NK-92 (cell line): ENCODE data around the gene ATP10A.

Experiments used
- DNase-seq: peaks from one replicate; lab custom pipeline; 2025; ENCODE audit not compliant: unreplicated experiment; lab: John Stamatoyannopoulos, UW

The ATP10A gene

GRCh38 chr15:25830844-25831451 lies 32.2 kb downstream of the ATP10A start:
- no peak for DNase-seq

GRCh38 chr15:25829073-25829472 lies 34.1 kb downstream of the ATP10A start:
- DNase-seq: no peak

GRCh38 chr15:25825207-25825606 lies 37.9 kb downstream of the ATP10A start:
- DNase-seq: no peak

- no peak for DNase-seq
Measured at GRCh38 chr15:25824618-25825017, 38.5 kb downstream of the ATP10A start.

GRCh38 chr15:25812845-25813244 lies 50.3 kb downstream of the ATP10A start:
- DNase-seq: no peak

GRCh38 chr15:25812073-25812472 lies 51.1 kb downstream of the ATP10A start:
- no peak for DNase-seq

- DNase-seq: no peak
Measured at GRCh38 chr15:25811481-25811906, 51.6 kb downstream of the ATP10A start.

- DNase-seq: no peak
Measured at GRCh38 chr15:25810631-25811091, 52.5 kb downstream of the ATP10A start.

GRCh38 chr15:25810154-25810553 lies 53.0 kb downstream of the ATP10A start:
- no peak for DNase-seq

GRCh38 chr15:25807063-25807462 lies 56.1 kb downstream of the ATP10A start:
- DNase-seq: no peak

- no peak for DNase-seq
Measured at GRCh38 chr15:25805031-25805430, 58.1 kb downstream of the ATP10A start.

GRCh38 chr15:25804451-25804850 lies 58.7 kb downstream of the ATP10A start:
- DNase-seq: no peak

GRCh38 chr15:25803541-25803940 lies 59.6 kb downstream of the ATP10A start:
- DNase-seq: no peak

- DNase-seq: no peak
Measured at GRCh38 chr15:25803036-25803435, 60.1 kb downstream of the ATP10A start.

GRCh38 chr15:25802285-25802830 lies 60.8 kb downstream of the ATP10A start:
- DNase-seq: no peak

- no peak for DNase-seq
Measured at GRCh38 chr15:25801586-25802284, 61.4 kb downstream of the ATP10A start.

- no peak for DNase-seq
Measured at GRCh38 chr15:25800761-25801515, 62.2 kb downstream of the ATP10A start.

GRCh38 chr15:25799906-25800700 lies 63.0 kb downstream of the ATP10A start:
- DNase-seq: no peak

- DNase-seq: no peak
Measured at GRCh38 chr15:25797936-25798901, 64.9 kb downstream of the ATP10A start.

GRCh38 chr15:25797511-25797935 lies 65.6 kb downstream of the ATP10A start:
- DNase-seq: no peak
